C4-2B (cell line): ENCODE data around the gene B4GALT6.

Experiments used
- H3K27ac ChIP-seq: fragments of 450-650 bp; 2 replicates; pipeline ENCODE4 v1.5.1; 2017
- CTCF ChIP-seq: fragments of 450-650 bp; conservative IDR thresholded peaks from 2 replicates; pipeline ENCODE4 v1.5.1; 2017; ENCODE audit warnings: mild to moderate bottlenecking
- ZFX ChIP-seq: fragments of 450-650 bp; IDR thresholded peaks from 2 replicates; pipeline ENCODE4 v1.6.1; 2017

Gene B4GALT6

GRCh38 chr18:31646332-31647126 is 37.9 kb downstream of the B4GALT6 start:
- no peak overlapping the region for H3K27ac ChIP-seq
- TF ChIP-seq ZFX (no peak), CTCF (no peak)

- TF ChIP-seq ZFX (no peak), CTCF (no peak)
- H3K27ac ChIP-seq = no peak overlapping the region
Measured at GRCh38 chr18:31645411-31645810, 39.0 kb downstream of the B4GALT6 start.

DNA sequence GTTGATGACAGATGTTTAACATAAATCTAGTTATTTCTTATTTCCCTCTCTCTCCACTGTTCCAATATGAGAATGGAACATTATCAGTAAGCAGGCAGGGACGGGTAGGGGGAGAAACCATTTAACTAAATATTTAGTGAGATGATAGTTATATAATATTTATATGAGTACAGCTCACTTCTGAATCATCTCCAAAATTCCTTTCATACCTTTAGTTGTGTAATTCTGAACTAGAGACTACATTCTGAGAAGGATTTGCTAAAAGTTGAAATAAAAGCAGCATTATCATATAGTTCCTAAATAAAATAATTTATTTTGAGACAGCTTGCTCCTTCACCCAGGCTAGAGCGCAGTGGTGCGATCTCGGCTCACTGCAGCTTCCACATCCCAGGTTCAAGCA is 41.4 kb downstream of the B4GALT6 start:
- H3K27ac ChIP-seq = no peak overlapping the region
- TF ChIP-seq ZFX (no peak), CTCF (no peak)

- H3K27ac ChIP-seq = no peak overlapping the region
- no peak for TF ChIP-seq ZFX
- no peak for TF ChIP-seq CTCF
Measured at GRCh38 chr18:31637445-31637844, 46.9 kb downstream of the B4GALT6 start.

- no peak overlapping the region for H3K27ac ChIP-seq
- TF ChIP-seq CTCF = no peak
- TF ChIP-seq ZFX = no peak
Measured at GRCh38 chr18:31636387-31636786, 48.0 kb downstream of the B4GALT6 start.

- H3K27ac ChIP-seq = no peak overlapping the region
- TF ChIP-seq ZFX = no peak
- no peak for TF ChIP-seq CTCF
Measured at GRCh38 chr18:31634331-31634713, 50.1 kb downstream of the B4GALT6 start.

DNA sequence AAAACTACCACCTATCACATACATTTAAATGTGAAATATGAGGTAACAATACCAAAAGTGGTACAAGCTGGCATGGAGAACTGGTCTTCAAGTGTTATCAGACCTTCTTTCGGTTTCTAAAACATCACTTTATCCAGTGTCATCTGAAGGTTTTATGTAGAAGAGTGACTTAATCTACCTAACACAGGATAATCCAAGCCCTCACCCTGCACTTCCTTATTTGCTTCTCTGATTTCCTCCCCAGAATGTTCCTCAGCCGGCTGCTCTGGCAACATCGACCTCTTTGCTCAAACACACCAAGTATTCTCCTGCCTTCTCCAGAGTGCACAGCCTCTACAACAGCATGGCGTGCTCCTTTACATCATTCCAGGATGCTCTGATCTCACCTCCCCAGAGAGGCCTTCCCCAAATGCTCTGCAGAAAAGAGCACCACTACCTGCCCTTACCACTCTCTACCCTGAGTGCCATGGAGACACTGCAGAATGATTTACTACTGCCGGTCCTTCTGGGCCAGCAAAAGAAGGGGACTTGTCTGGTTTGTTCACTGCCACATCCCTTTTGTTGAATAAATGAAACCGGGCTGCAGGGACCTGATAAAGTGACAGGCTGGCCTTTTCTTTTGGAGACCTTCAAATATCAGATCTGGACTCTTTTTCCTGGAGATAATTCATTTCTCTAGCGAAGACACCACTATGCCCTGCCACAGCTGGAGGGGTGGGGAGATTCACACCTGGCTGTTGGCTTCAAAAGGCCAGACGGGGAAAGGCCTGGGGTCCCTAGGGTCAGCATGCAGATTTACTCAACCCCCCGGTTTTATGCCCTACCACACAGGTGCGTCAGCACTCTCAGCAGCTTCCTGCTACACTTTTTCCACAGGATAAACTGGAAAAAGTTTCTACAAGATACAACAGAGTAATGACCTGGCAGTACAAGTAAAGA is 50.7 kb downstream of the B4GALT6 start:
- no peak overlapping the region for H3K27ac ChIP-seq
- TF ChIP-seq CTCF (no peak), ZFX (no peak)
